GM19372 (cell line): Measurements from ENCODE around the gene ADGB.
A peak's percentile ranks its signal among the peaks of the same experiment; 100 is the strongest.
"Not testable (repeated sequence)": the region's sequence is repeated elsewhere in the genome, so short reads cannot be mapped to it uniquely, and the experiment has no call there.

ENCODE experiments used
- ATAC-seq: cut with Tn5 transposase; IDR thresholded peaks from one replicate; pipeline ENCODE4 v1.9.1; 2021; ENCODE audit warnings: mild to moderate bottlenecking, low read depth, moderate library complexity; ENCODE audit not compliant: unreplicated experiment

The ADGB gene

DNA sequence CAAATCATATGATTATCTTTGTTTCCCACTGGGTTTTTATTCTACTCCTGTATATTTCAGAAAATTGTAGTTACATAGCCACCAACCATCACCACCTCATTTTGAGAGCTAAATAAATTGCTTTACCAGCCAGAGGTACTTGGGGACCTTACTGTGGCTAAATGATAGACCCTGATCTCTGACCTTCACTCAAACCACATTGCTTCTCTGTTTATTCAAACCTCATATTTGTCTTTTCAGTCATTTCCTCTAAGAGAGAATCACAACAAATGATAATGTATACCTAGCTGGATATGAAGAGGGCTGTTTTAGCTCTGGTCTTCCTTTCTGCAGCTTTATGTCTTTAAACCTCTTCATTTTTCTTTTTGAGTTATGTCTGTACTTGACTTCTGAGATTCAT lies 142.8 kb downstream of the ADGB start:
- no peak for ATAC-seq

DNA sequence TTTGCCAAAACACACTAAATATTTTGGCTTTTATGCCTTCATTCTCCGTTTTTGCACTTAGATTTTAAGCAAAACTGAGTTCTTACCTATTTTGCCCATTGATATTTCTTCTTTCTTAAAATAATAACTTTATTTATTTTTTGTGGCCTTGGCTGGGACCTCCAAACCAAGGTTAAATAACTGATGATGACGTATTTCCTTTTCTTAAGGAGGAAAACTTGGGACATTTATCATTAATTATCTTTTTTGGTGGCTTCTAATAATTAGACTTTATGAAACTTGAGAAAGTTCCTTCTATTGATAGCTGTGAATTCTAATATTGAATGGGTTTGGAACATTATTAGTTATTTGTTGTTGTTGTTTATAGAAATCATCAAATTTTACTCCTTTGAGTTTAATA lies 154.5 kb downstream of the ADGB start:
- ATAC-seq: no peak

DNA sequence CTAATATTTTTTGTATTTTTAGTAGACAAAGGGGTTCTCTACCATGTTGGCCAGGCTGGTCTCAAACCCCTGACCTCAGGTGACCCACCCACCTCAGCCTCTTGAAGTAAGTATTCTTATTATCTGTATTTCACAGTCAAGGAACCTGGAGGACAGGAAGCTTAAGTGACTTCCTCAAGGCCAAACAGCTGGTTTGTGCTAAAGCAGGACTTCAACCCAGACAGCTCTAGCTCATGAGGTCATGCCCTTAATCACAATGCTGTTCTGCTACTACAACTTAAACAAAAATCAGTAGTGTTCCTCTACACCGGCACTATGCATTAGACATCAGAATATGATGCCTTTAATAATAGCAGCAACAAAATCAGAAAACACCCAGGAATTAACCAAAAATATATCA lies 168.9 kb downstream of the ADGB start:
- no peak for ATAC-seq

DNA sequence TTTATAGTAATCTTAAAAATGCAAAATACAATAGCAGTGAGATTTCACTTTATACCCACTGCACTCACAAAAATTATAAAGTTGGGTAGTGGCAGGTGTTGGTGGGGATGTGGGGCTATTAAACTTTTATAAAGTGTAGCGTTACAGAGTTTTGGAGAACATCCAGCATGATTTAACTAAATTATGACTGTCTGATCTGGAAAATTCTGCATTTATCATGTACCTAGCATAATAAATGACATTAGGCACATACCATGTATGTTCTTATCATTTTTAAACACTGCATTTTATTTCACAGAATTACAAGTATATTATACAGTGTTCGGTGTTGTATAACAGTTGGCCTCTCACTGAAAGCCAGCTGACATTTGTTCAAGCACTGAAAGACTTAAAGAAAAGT lies 169.9 kb downstream of the ADGB start:
- no peak for ATAC-seq

DNA sequence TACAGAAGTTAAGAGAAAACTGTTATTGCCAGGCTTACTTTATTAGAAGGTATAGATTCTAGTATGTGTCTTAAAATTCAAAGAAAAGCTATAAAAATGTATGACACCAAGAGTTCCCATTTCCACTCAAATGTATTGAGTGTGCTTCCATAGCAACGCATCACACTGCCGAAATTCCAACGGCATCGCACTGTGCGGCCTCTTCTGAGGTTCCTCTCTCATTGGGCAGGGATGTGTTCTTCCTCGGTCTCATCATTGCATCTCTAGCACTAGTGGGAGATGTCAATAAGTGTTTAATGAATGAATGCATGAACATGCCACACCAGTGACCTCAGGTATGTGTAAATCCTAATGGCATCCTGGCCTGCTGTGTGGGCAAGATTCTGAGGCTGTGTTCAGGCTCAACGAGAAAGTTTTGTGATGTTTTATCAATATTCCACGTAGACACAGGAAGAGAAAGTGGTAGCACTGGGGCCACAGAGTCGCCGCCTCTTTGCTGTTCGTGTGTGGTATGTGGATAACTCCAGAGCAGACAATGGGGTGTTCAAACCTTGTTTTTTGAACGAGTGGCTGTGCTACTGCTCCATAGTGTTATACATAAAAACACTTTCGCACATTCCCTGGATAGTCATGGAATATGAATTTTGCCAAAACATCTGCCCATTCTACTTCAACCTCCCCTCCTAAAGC lies 171.6 kb downstream of the ADGB start:
- ATAC-seq: no peak

DNA sequence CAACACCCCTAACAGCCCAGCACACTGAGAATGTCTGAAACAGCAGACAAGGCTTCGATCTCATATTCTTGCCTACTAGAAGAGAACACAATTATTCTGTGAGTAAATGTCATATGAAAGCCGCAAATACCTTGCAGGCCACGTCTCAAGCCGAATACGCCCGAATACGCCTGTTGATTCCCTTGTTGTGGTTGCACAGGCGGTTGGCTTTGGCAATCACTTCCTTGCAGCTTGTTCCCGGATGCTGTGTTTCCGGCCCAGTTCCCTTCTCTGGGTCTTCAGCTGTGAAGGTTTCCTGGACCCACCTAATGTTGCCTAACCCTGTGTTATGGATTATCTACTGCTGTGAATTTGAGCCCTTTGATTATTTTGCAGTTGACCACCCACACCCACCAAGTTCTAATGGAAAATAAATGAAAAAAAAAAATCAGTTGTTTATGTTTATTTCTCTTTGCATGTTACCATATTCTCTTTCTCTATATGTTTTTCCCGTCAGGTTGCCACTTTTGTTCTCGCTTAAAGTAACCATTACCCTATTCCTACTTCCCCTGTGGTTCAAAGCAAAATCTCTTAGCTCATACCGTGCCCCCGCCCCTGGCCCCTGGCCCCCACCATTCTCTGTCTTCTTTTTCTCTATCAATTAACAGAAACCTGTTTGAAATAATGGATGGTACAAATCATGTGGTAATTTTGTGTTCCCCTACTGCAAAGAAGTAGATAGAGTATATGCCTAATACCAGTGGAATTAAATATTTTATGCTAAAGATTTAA lies 172.4 kb downstream of the ADGB start:
- no peak for ATAC-seq

DNA sequence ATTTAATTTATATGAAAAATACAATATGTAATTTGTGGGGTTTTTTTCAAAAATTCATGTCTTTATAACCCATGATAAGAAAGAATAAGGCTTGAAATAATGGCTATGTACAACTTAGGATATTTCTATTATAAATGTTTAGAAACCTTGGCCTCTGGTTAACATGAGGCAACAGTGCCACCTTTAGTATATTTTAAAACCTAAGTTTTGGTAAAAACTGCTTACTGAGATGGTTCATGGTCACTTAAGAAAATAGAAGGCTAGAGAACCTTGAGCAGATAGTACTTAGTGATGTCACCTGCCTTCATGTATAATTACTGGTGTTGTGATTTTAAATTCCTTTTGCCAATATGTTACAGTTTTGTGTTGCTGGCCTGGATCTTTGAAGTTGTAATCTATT lies 176.4 kb downstream of the ADGB start:
- no peak for ATAC-seq

DNA sequence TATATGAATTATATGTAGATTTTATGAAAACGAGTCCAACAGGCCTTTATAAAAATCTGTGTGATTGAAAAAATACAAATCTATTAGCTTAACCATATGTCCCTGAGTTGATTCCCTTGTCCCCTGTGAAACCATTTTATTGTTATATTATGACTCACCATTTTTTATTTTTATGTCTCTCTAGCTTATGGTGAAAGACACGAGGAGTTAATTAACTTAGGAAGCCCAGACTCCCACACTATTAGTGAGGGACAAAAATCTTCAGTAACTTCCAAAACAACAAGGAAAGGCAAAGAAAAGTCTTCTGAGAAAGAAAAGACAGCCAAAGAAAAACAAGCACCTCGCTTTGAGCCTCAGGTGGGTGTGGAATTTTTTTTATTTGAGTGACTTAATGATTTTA lies 183.1 kb downstream of the ADGB start:
- ATAC-seq: no peak

DNA sequence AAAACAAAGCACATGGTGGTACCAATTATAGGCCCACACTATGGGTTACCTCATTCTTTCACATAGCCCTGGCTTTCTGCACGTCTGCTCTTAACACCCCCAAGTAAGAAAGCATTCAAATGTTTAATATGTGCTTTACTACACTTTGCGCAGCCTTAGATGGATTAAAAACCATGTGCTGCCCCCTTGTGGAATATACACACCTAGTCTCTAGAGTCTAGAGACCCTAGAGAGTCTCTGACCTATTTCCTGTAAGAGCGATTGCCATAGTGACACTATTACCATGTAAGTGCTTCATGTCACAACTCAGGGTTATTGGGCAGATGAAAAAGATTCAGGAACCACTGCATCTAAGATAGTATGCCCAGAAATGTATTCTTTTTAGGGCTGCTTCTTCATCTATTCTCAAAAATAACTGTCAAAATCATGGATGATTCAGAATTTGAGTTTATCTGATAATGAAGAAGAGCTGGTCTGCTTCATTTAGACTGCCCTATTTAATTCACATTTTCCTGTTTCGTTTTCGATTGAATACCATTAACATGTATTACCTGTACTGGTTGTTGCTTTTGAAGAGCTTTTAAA lies 186.3 kb downstream of the ADGB start:
- peak; percentile 94 for ATAC-seq

DNA sequence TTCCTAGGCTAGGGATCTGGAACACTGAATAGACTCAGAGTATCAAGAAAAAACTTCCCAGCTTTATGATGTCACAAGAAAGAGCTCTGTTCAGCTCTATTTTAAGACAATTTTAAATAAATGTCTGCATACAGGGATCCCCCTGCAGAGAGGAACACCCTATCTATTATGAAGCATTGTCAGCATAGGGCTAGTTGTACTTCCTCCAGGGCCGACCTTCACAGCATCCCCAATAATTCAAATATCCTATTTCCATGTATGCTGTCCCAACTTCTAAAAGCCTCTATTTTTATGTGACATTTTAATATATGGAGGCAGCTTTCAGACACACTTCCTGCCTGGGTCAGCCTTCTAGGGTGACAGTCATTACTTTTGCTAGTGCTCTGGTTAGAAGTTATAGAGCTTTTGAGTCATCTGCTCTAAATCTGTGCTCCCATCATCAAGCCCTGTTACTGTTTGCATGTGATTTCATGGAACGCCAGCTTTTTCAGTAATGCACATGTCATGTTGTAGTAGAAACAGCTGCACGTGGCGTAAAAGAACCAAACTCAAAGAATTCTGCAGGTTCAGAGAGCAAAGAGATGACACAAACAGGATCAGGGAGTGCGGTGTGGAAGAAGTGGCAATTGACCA lies 189.2 kb downstream of the ADGB start:
- no peak for ATAC-seq

DNA sequence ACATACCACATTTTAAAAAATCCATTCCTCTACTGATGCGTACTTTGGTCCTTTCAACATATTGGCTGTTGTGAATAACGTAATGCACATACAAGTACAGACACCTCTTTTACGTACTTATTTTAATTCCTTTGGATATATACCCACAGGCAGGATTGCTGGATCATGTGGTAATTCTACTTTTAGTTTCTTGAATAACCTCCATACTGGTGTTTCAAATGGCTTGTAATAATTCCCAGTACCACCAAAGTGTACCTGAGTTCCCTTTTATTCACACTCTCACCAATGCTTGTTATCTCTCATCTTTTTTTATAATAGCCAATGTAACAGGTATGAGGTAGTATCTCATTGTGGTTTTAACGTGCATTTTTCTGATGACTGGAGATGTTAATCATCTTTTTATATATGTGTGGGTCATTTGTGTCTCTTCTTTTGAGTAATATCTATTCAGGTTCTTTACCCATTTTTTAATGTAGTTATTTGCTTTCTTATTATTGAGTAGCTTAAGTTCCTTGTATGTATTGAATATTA lies 191.9 kb downstream of the ADGB start:
- ATAC-seq: no peak

DNA sequence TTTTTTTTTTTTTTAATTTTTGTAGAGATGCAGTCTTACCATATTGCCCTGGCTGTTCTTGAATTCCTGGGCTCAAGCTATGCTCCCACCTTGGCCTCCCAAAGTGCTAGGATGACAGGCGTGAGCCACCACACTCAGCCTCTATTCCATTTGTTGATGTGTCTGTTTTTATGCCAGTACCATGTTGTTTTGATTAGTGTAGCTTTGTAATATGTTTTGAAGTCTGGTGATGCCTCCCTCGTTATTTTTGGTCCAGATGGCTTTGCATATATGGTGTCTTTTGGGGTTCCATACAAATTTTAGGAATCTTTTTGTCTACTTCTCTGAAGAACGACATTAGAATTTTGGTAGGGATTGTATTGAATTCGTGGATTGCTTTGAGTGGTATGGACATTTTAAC lies 193.2 kb downstream of the ADGB start:
- ATAC-seq: no peak

DNA sequence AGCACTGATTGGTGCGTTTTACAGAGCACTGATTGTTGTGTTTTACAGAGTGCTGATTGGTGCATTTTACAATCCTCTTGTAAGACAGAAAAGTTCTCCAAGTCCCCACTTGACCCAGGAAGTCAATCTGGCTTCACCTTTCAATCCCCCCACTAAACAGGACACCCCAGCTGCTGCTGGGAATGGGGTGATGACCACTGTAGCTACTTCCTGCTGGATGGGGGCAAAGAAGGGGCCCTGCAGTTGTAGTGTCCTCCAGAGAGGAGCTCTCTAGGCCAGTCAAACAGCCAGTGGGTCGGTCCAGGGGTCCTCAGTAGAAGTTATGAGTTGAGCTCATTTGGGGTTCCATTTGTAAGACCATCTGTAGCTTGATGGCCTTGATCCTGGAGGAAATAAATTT lies 194.4 kb downstream of the ADGB start:
- not testable (repeated sequence) for ATAC-seq

DNA sequence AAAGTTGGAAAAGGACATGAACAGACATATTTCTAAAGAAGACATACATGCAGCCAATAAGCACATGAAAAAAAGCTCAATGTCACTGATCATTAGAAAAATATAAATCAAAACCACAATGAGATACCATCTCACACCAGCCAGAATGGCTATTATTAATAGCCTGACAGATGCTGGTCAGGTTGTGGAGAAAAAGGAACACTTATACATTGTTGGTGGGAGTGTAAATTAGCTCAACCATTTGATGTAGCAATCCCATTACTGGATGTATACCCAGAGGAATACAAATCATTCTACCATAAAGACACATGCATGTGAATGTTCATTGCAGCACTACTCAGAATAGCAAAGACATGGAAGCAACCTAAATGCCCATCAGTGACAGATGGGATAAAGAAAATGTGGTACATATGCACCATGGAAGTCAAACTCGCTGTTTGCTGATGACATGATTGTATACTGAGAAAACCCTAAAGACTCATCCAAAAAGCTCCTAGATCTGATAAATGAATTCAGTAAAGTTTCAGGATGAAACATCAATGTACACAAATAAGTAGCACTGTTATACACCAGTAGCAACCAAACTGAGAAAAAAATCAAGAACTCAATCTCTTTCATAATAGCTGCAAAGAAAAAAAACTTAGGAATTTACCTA lies 196.8 kb downstream of the ADGB start:
- ATAC-seq: no peak

DNA sequence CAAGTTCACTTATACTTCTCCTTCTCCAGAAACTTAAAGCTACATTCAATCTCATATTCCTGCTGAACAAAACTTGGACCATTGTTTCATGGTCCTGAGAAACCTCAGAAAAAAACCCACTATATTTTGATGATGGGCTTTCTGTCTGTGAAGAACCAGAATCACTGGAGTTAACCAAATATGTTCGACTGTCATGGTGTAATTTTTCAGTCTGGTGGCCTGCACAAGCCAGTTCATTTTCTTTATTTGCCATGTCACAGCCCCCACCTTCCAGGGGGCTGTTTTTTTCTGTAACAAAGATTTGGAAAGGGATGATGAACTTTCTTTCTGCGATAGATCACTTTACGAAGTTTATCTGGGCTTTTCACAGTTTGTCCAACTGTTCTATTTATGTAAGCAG lies 204.4 kb downstream of the ADGB start:
- ATAC-seq: not testable (repeated sequence)

DNA sequence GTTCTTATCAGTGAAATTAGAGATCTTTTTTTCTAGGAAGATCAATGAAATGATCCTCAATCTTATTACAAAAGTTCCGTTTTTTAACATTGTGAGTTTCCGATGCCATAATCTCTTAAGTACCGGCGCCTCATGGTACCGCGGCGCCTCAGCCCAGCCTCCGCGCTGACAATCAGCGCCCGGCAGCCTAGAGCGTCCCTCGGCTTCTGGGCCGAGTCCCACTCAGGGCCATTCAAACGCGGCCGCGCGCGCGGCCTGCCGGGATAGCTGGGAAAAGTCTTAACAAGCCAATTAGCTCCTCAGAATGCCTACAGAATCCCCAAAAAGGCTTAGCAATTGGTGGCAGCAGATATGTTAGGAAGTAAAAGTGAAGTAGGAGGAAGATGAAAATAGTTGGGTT lies 204.8 kb downstream of the ADGB start:
- no peak for ATAC-seq

DNA sequence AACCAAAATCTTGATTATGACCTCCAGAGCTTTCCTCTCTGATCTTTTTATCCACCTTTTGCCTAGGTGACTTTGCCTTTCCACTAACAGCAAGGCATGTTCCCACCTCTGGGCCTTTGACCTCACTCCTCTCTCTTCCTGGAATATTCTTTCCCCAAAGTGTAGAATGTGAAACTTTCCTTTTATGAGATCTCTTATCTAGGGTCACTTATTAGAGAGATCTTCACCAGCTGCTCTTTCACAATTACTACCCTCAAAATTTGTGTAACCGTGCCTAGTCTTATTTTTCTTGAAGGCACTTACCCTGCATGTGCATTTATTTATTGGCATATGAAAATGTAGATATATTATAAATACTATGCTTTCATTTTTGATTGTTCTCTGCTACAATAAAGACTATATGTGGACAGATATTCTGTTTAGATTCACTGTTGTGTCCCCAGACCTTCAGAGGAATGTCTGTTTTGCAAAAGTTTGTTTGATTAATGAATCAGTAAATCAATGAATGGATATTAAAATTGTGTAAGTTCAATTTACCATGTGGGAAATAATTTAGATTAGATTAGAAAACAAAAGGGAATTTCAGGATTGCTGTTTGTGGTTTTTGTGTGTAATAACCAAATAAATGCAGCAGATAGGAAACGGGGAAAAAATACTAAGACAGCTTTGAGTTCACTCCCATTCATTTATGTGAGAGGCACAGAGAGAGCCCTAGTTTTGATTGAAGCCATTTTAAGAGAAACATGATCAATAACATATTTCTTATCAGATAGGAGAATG lies 207.0 kb downstream of the ADGB start:
- no peak for ATAC-seq

DNA sequence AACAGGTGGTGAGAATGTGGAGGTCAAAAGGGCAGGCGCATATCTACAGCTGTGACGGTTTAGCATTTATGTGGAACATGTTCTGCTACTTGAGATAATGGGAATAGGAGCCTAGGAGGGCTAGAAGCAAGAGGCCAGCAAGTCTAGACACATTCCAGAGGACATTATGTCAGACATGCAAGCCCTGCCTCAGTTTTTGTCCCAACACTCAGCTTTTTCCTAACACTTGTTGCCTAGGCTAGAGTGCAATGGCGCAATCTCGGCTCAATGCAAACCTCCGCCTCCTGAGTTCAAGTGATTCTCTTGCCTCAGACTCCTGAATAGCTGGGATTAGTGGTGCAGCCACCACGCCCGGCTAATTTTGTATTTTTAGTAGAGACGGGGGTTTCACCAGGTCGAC lies 210.2 kb downstream of the ADGB start:
- not testable (repeated sequence) for ATAC-seq

DNA sequence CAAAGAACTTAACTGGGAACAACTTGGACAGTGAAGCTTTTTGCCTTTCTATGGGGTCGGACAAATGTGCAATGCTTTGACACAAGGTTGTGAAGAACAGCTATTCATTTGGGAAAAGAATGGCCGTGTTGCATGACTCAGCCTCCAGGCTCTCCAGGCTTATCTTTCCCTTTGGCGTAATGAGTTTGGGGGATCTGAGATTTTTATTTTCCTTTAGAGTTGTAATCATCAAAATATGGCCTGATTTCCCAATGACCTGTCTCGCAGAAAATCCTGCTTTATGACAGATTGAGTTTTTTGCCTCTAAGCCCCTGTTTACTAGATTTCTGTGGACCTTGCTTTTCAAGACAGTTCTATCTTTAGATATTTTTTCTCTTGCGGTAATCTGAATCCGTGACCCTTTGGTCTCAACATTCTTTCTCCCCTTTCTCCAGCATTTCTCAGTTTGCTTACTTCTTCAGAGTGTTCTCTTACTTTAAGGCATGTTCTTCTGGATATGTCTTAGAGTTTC lies 214.1 kb downstream of the ADGB start:
- ATAC-seq: not testable (repeated sequence)

DNA sequence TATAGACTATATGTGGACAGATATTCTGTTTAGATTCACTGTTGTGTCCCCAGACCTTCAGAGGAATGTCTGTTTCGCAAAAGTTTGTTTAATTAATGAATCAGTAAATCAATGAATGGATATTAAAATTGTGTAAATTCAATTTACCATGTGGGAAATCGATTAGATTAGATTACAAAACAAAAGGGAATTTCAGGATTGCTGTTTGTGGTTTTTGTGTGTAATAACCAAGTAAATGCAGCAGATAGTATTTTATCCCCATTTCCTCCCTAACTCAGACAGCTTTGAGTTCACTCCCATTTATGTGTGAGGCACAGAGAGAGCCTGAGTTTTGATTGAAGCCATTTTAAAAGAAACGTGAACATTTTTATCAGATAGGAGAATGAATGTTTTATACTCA lies 214.8 kb downstream of the ADGB start:
- ATAC-seq: no peak
